K562 (cell line): ENCODE measurements around the gene RCE1.

Experiments
- ATF7 ChIP-seq: fragments of 450-650 bp; IDR thresholded peaks from 2 replicates; pipeline ENCODE4 v1.7.1; 2014; ENCODE audit warnings: mild to moderate bottlenecking, moderate library complexity
- CEBPG ChIP-seq, 3 experiments: fragments of 200-800 bp in 1 of 3; sonication (Bioruptor generic) in 1 of 3; sonication (generic) in 1 of 3; formaldehyde crosslinking in 1 of 3; IDR thresholded peaks in 2 of 3; conservative IDR thresholded peaks in 1 of 3; 2 replicates each; pipeline versions ENCODE4 v1.6.1 to v1.8.0; 2016 to 2022; ENCODE audit warnings: missing compliant biosample characterization in 2 of 3, missing genetic modification characterization in 2 of 3, mild to moderate bottlenecking in 1 of 3, missing genetic modification reagents in 1 of 3
- CREB1 ChIP-seq, 2 experiments: sonication (generic) in 1 of 2; formaldehyde crosslinking in 1 of 2; IDR thresholded peaks; 2 replicates each; pipeline versions ENCODE4 v1.6.1 to v1.8.0; 2012 to 2022; ENCODE audit warnings: inconsistent platforms in 1 of 2, mild to moderate bottlenecking in 1 of 2, missing genetic modification reagents in 1 of 2, moderate library complexity in 1 of 2
- EZH2 ChIP-seq: IDR thresholded peaks from 2 replicates; pipeline ENCODE4 v1.6.1; 2012; ENCODE audit warnings: low read depth, mild to moderate bottlenecking, inconsistent platforms, low read length, borderline replicate concordance
- FOXM1 ChIP-seq, 2 experiments: fragments of 450-650 bp in 1 of 2; sonication (generic) in 1 of 2; formaldehyde crosslinking in 1 of 2; IDR thresholded peaks; 2 replicates each; pipeline versions ENCODE4 v1.6.1 to v1.9.0; 2017 to 2022; ENCODE audit warnings: low read depth in 2 of 2, mild to moderate bottlenecking in 2 of 2, missing genetic modification reagents in 1 of 2, moderate library complexity in 1 of 2
- JUN ChIP-seq, 2 experiments: sonication (generic) in 1 of 2; formaldehyde crosslinking in 1 of 2; IDR thresholded peaks; 2 replicates each; pipeline versions ENCODE4 v1.6.1 to v1.8.0; 2012 to 2022; ENCODE audit warnings: borderline replicate concordance in 2 of 2, mild to moderate bottlenecking in 2 of 2, improper control_type of control experiment in 1 of 2, low read depth in 1 of 2, low read length in 1 of 2, missing genetic modification reagents in 1 of 2
- YY1 ChIP-seq, 3 experiments: IDR thresholded peaks; 2 replicates each; pipeline ENCODE4 v1.6.1; 2011; ENCODE audit warnings: low read length in 2 of 3, mild to moderate bottlenecking in 2 of 3, moderate library complexity in 2 of 3, borderline replicate concordance in 1 of 3, control low read depth in 1 of 3, low read depth in 1 of 3; ENCODE audit not compliant: insufficient read depth in 3 of 3, insufficient replicate concordance in 2 of 3, control insufficient read depth in 1 of 3, insufficient read length in 1 of 3; ENCODE audit errors: extremely low read depth in 1 of 3
- ZFPM2 ChIP-seq: fragments of 250-450 bp; sonication (Bioruptor Pico); IDR thresholded peaks from 2 replicates; pipeline ENCODE4 v1.5.1; 2022; ENCODE audit warnings: mild to moderate bottlenecking
- ZNF140 ChIP-seq: fragments of 250-450 bp; sonication (Bioruptor Pico); IDR thresholded peaks from 2 replicates; pipeline ENCODE4 v1.8.0; 2021; ENCODE audit warnings: moderate library complexity, mild to moderate bottlenecking, inconsistent platforms
- TF ChIP-seq, protein P1 (sequence below): fragments of 250-450 bp; sonication (Bioruptor Pico); IDR thresholded peaks from 2 replicates; pipeline ENCODE4 v1.5.1; 2021; ENCODE audit warnings: mild to moderate bottlenecking
- TF ChIP-seq, protein P2 (sequence below): fragments of 250-450 bp; sonication (Bioruptor Pico); IDR thresholded peaks from 2 replicates; pipeline ENCODE4 v1.8.0; 2022; ENCODE audit warnings: moderate library complexity, mild to moderate bottlenecking, inconsistent platforms
- TF ChIP-seq, protein P3 (sequence below): fragments of 250-450 bp; sonication (Bioruptor Pico); IDR thresholded peaks from 2 replicates; pipeline ENCODE4 v1.5.0; 2021; ENCODE audit warnings: mild to moderate bottlenecking, moderate library complexity
- TF ChIP-seq, protein P4 (sequence below), 3 experiments: IDR thresholded peaks in 2 of 3; conservative IDR thresholded peaks in 1 of 3; 2 replicates each; pipeline ENCODE4 v1.5.1; 2011 to 2012; ENCODE audit warnings: low read length in 3 of 3, mild to moderate bottlenecking in 3 of 3, control low read depth in 2 of 3, improper control_type of control experiment in 1 of 3, inconsistent platforms in 1 of 3, low read depth in 1 of 3, mixed read lengths in 1 of 3, moderate library complexity in 1 of 3; ENCODE audit not compliant: insufficient read depth in 2 of 3

DNA sequence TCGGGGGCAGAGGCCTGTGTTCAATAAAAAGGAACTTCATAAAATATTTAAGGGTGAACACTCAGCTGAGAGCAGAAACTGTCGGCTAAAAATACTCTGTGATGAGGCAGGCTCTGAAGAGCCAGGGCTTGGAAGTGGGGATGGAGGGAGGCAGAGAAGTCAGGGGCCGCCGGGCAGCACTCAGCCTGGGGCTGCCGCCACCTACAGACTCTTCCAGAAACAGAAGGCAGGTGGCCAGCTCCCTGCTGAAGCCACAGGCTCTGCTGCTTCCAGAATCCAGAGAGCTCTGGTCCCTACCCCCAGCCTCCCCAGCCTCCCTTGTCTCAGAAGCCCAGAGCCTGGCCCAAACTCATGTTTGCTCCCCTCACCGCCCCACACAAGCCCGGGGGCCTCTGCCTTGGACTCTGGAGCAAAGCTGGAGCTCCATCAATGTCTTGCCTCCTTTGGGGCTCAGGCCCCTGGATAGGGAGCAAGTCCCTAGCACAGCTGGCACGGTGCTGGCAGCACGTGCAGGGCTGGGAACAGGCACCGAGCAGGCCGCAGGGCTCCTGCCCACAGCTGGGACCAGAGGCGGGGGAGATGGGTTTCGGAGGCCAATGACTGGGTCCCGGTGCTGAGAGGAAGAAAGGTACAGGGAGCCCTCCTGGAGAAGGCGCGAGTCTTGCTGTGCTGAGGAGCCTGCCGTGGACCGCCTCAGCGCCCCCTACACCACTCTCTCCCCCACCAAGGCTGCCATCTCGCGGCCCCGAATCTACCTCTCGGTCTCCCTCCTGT is 21.9 kb downstream of the RCE1 start:
- TF ChIP-seq, protein P1, sequence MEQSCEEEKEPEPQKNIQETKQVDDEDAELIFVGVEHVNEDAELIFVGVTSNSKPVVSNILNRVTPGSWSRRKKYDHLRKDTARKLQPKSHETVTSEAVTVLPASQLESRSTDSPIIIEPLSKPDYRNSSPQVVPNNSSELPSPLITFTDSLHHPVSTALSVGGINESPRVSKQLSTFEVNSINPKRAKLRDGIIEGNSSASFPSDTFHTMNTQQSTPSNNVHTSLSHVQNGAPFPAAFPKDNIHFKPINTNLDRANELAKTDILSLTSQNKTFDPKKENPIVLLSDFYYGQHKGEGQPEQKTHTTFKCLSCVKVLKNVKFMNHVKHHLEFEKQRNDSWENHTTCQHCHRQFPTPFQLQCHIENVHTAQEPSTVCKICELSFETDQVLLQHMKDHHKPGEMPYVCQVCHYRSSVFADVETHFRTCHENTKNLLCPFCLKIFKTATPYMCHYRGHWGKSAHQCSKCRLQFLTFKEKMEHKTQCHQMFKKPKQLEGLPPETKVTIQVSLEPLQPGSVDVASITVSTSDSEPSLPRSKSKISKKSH (CRISPR knock-in tag) = no peak
- TF ChIP-seq ATF7 (no peak), FOXM1 (IDR thresholded peaks at IDR 0.05; ENCODE audit: low read depth) (no peak), FOXM1 (CRISPR knock-in tag; IDR thresholded peaks at IDR 0.05; ENCODE audit: low read depth) (no peak), YY1 (IDR thresholded peaks at IDR 0.05; ENCODE audit: borderline replicate concordance in 1 of 3, control insufficient read depth in 1 of 3, extremely low read depth in 1 of 3, insufficient read depth in 3 of 3, insufficient read length in 1 of 3, insufficient replicate concordance in 2 of 3, low read depth in 1 of 3, low read length in 2 of 3) (no peak), ZNF140 (CRISPR knock-in tag) (no peak), EZH2 (no peak), JUN (IDR thresholded peaks at IDR 0.05; ENCODE audit: borderline replicate concordance, low read depth, low read length) (no peak), JUN (CRISPR knock-in tag; IDR thresholded peaks at IDR 0.05; ENCODE audit: borderline replicate concordance) (no peak), ZFPM2 (CRISPR knock-in tag) (no peak), CREB1 (IDR thresholded peaks at IDR 0.05) (no peak), CREB1 (CRISPR knock-in tag; IDR thresholded peaks at IDR 0.05) (no peak), CEBPG (CRISPR knock-in tag; IDR thresholded peaks at IDR 0.05) (no peak), CEBPG (tag; conservative IDR thresholded peaks at IDR 0.05 in 1 of 2, IDR thresholded peaks at IDR 0.05 in 1 of 2) (no peak)
- TF ChIP-seq, protein P2, sequence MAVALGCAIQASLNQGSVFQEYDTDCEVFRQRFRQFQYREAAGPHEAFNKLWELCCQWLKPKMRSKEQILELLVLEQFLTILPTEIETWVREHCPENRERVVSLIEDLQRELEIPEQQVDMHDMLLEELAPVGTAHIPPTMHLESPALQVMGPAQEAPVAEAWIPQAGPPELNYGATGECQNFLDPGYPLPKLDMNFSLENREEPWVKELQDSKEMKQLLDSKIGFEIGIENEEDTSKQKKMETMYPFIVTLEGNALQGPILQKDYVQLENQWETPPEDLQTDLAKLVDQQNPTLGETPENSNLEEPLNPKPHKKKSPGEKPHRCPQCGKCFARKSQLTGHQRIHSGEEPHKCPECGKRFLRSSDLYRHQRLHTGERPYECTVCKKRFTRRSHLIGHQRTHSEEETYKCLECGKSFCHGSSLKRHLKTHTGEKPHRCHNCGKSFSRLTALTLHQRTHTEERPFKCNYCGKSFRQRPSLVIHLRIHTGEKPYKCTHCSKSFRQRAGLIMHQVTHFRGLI (CRISPR knock-in tag) = no peak
- TF ChIP-seq, protein P3, sequence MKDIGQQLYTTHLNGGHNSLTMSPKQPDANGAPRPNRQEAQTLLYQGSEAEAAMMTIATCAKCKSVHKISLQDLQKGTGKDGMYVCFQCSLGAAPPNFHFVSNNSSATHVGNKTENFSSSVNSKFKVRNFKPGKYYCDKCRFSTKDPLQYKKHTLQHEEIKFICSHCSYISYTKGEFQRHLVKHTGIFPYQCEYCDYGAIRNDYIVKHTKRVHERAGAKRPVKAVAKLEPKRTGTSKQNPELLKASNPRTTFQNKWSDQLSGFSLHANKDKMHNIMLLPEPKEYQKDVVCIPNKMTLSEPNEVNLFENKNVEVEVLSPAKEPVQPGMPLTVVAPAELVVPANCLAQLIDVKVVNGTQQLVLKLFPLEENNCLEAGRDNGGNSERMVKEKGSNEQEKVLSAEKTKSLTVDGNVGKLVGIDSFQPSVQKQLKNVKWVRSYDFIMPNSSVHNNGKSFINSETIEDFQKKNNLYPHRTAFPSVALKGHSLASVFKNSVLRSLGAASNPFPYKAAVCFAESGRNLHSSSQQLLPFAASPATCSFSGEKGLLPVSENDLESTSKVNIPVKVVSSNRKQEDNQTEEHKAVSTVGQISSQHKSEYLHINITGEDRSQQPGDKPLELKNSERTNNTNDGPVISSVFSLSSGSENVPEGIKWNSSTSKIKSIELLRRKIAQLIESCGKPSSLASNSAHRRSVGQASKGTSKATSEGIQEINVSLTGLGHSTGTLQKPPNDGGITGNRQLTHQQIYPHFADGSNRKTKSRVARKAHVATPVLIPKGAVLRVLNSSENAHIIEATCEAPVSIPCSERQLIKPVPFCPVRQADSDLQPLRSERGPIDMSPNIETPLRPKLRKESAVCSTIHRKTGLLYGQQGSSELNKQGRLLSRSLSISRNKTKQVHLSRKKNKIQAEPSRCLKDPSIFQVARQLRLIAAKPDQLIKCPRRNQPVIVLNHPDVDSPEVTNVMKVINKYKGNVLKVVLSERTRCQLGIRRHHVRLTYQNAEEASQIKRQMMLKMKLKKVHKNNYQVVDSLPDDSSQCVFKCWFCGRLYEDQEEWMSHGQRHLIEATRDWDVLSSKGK (CRISPR knock-in tag) = no peak
- TF ChIP-seq, protein P4, sequence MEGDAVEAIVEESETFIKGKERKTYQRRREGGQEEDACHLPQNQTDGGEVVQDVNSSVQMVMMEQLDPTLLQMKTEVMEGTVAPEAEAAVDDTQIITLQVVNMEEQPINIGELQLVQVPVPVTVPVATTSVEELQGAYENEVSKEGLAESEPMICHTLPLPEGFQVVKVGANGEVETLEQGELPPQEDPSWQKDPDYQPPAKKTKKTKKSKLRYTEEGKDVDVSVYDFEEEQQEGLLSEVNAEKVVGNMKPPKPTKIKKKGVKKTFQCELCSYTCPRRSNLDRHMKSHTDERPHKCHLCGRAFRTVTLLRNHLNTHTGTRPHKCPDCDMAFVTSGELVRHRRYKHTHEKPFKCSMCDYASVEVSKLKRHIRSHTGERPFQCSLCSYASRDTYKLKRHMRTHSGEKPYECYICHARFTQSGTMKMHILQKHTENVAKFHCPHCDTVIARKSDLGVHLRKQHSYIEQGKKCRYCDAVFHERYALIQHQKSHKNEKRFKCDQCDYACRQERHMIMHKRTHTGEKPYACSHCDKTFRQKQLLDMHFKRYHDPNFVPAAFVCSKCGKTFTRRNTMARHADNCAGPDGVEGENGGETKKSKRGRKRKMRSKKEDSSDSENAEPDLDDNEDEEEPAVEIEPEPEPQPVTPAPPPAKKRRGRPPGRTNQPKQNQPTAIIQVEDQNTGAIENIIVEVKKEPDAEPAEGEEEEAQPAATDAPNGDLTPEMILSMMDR (IDR thresholded peaks at IDR 0.05 in 2 of 3, conservative IDR thresholded peaks at IDR 0.05 in 1 of 3; ENCODE audit: insufficient read depth in 2 of 3, low read depth in 1 of 3, low read length in 3 of 3) = no peak
